A549 (cell line): ENCODE data around the gene KRT7. TPM values are rescaled to one million over a fixed set of nuclear protein-coding genes. Genes with fewer than 3 reads are reported as not detected.

Experiments
- ATAC-seq, 2 experiments: fragments of 200-7000 bp in 1 of 2; fragments of >200 bp in 1 of 2; cut with Nextera tagmentation in 1 of 2; cut with Tn5 transposase in 1 of 2; 3 replicates each; pipeline versions ENCODE4 v1.8.0 to v1.9.1; 2018 to 2020; ENCODE audit warnings: mild to moderate bottlenecking in 1 of 2, moderate library complexity in 1 of 2
- CTCF ChIA-PET: fragments of 300-600 bp; sonication (Branson Sonifier 250); formaldehyde crosslinking; extraction: SDS; loops from one replicate; lab custom pipeline; 2021; ENCODE audit warnings: antibody characterized with exemption, inconsistent platforms; lab: Yijun Ruan, JAX
- POLR2A ChIA-PET: fragments of 350-600 bp; formaldehyde crosslinking; extraction: SDS; loops from one replicate; lab custom pipeline; 2021; ENCODE audit warnings: antibody characterized with exemption, inconsistent platforms; lab: Yijun Ruan, JAX
- DNase-seq, 2 experiments: peaks; one replicate each; pipeline versions ENCODE4 v3.0.0 to v3.0.0-alpha.2; 2011 to 2016; ENCODE audit warnings: low read depth in 1 of 2, low spot score in 1 of 2
- FAIRE-seq: peaks from 2 replicates; lab custom pipeline; 2011; peaks lifted over from hg19 to GRCh38; lab: Jason Lieb, UNC
- H3K27ac ChIP-seq, 2 experiments: fragments of >200 bp; sonication (Bioruptor Twin); formaldehyde crosslinking; 3 replicates each; pipeline ENCODE4 v1.5.1; 2016 to 2017
- H3K4me1 ChIP-seq: fragments of >200 bp; sonication (Bioruptor Twin); formaldehyde crosslinking; 3 replicates; pipeline ENCODE4 v1.6.1; 2016
- H3K4me2 ChIP-seq: fragments of >200 bp; sonication (Bioruptor Twin); formaldehyde crosslinking; 3 replicates; pipeline ENCODE4 v1.6.1; 2016
- H3K4me3 ChIP-seq: fragments of >200 bp; sonication (Bioruptor Twin); formaldehyde crosslinking; 3 replicates; pipeline ENCODE4 v1.5.1; 2016
- H3K9me3 ChIP-seq: fragments of >200 bp; sonication (Bioruptor Twin); formaldehyde crosslinking; 3 replicates; pipeline ENCODE4 v1.6.1; 2016
- BHLHE40 ChIP-seq: IDR thresholded peaks from 2 replicates; pipeline ENCODE4 v1.6.1; 2012; ENCODE audit warnings: low read depth, low read length, inconsistent platforms
- CBX2 ChIP-seq: fragments of 200-600 bp; sonication (generic); IDR thresholded peaks from 2 replicates; pipeline ENCODE4 v1.6.1; 2016; ENCODE audit warnings: low read depth, mild to moderate bottlenecking, borderline replicate concordance
- CBX8 ChIP-seq: fragments of 200-600 bp; sonication (generic); IDR thresholded peaks from 2 replicates; pipeline ENCODE4 v1.6.1; 2016
- CEBPB ChIP-seq, 2 experiments: fragments of >200 bp in 1 of 2; sonication (Bioruptor Twin) in 1 of 2; formaldehyde crosslinking in 1 of 2; IDR thresholded peaks; 2 replicates each; pipeline ENCODE4 v1.6.1; 2012 to 2016
- CHD2 ChIP-seq: fragments of 150-350 bp; IDR thresholded peaks from 2 replicates; pipeline ENCODE4 v1.6.1; 2014; ENCODE audit warnings: low read length; ENCODE audit not compliant: partially characterized antibody
- EHMT2 ChIP-seq: fragments of 200-600 bp; sonication (generic); IDR thresholded peaks from 2 replicates; pipeline ENCODE4 v1.6.1; 2016; ENCODE audit warnings: antibody characterized with exemption, low read depth, mild to moderate bottlenecking, moderate library complexity
- ELK1 ChIP-seq: fragments of 150-350 bp; IDR thresholded peaks from 2 replicates; pipeline ENCODE4 v1.6.1; 2014; ENCODE audit warnings: low read depth, mild to moderate bottlenecking, low read length
- EP300 ChIP-seq, 2 experiments: fragments of >200 bp; sonication (Bioruptor Twin); formaldehyde crosslinking; IDR thresholded peaks; 2 replicates in 1 of 2; 3 replicates in 1 of 2; pipeline ENCODE4 v1.6.1; 2016 to 2017
- ESRRA ChIP-seq: fragments of 150-350 bp; IDR thresholded peaks from 2 replicates; pipeline ENCODE4 v1.6.1; 2014; ENCODE audit warnings: mild to moderate bottlenecking, low read length, borderline replicate concordance
- FOSB ChIP-seq: fragments of 250-450 bp; sonication (Bioruptor Pico); IDR thresholded peaks from 2 replicates; pipeline ENCODE4 v1.5.0; 2020; ENCODE audit warnings: mild to moderate bottlenecking, moderate library complexity
- HDAC2 ChIP-seq: fragments of 200-600 bp; sonication (generic); IDR thresholded peaks from 2 replicates; pipeline ENCODE4 v1.6.1; 2016
- HOXA7 ChIP-seq: fragments of 250-450 bp; sonication (Bioruptor Pico); IDR thresholded peaks from 2 replicates; pipeline ENCODE4 v1.5.0; 2020; ENCODE audit warnings: mild to moderate bottlenecking, moderate library complexity
- HOXB13 ChIP-seq: fragments of 250-450 bp; sonication (Bioruptor Pico); IDR thresholded peaks from 2 replicates; pipeline ENCODE4 v1.5.0; 2020; ENCODE audit warnings: low read depth, mild to moderate bottlenecking, moderate library complexity
- HOXB5 ChIP-seq: fragments of 250-450 bp; sonication (Bioruptor Pico); IDR thresholded peaks from 2 replicates; pipeline ENCODE4 v1.5.0; 2020; ENCODE audit warnings: mild to moderate bottlenecking, moderate library complexity
- KDM1A ChIP-seq: fragments of 200-600 bp; sonication (generic); IDR thresholded peaks from 2 replicates; pipeline ENCODE4 v1.6.1; 2016; ENCODE audit warnings: low read depth, mild to moderate bottlenecking
- KDM5A ChIP-seq: fragments of 200-600 bp; sonication (generic); IDR thresholded peaks from 2 replicates; pipeline ENCODE4 v1.6.1; 2016; ENCODE audit warnings: antibody characterized with exemption, mild to moderate bottlenecking
- MAZ ChIP-seq: fragments of 150-350 bp; IDR thresholded peaks from 2 replicates; pipeline ENCODE4 v1.6.1; 2014; ENCODE audit warnings: antibody characterized with exemption, low read depth, low read length, borderline replicate concordance
- PBX3 ChIP-seq: IDR thresholded peaks from 2 replicates; pipeline ENCODE4 v1.6.1; 2012
- PHF8 ChIP-seq: fragments of 200-600 bp; sonication (generic); IDR thresholded peaks from 2 replicates; pipeline ENCODE4 v1.6.1; 2016; ENCODE audit warnings: low read depth, mild to moderate bottlenecking, antibody characterized with exemption, moderate library complexity, borderline replicate concordance
- POLR2A ChIP-seq: IDR thresholded peaks from 2 replicates; pipeline ENCODE4 v1.6.1; 2012; ENCODE audit warnings: mild to moderate bottlenecking, low read length
- RAD21 ChIP-seq, 2 experiments: fragments of >200 bp in 1 of 2; sonication (Bioruptor Twin) in 1 of 2; formaldehyde crosslinking in 1 of 2; IDR thresholded peaks in 1 of 2; conservative IDR thresholded peaks in 1 of 2; 2 replicates in 1 of 2; 3 replicates in 1 of 2; pipeline ENCODE4 v1.6.1; 2012 to 2018; ENCODE audit warnings: inconsistent platforms in 1 of 2
- RARB ChIP-seq: fragments of 250-450 bp; sonication (Bioruptor Pico); IDR thresholded peaks from 2 replicates; pipeline ENCODE4 v1.8.0; 2021; ENCODE audit warnings: mild to moderate bottlenecking, moderate library complexity
- REST ChIP-seq: fragments of 200-600 bp; sonication (generic); IDR thresholded peaks from 2 replicates; pipeline ENCODE4 v1.6.1; 2016; ENCODE audit warnings: antibody characterized with exemption, mild to moderate bottlenecking, moderate library complexity
- RFX5 ChIP-seq: fragments of 450-650 bp; IDR thresholded peaks from 2 replicates; pipeline ENCODE4 v1.7.1; 2014; ENCODE audit warnings: antibody characterized with exemption, mild to moderate bottlenecking, moderate library complexity
- SMC3 ChIP-seq: fragments of >200 bp; sonication (Bioruptor Twin); formaldehyde crosslinking; IDR thresholded peaks from 3 replicates; pipeline ENCODE4 v1.6.1; 2018; ENCODE audit warnings: inconsistent platforms
- TP53 ChIP-seq: fragments of 250-450 bp; sonication (Bioruptor Pico); IDR thresholded peaks from 2 replicates; pipeline ENCODE4 v1.5.0; 2021; ENCODE audit warnings: mild to moderate bottlenecking, moderate library complexity
- ZFP36 ChIP-seq: fragments of 450-650 bp; IDR thresholded peaks from 2 replicates; pipeline ENCODE4 v1.6.1; 2014; ENCODE audit warnings: borderline replicate concordance; ENCODE audit not compliant: partially characterized antibody
- ZNF302 ChIP-seq: fragments of 250-450 bp; sonication (Bioruptor Pico); IDR thresholded peaks from 2 replicates; pipeline ENCODE4 v1.9.0; 2021; ENCODE audit warnings: inconsistent platforms, mild to moderate bottlenecking, moderate library complexity
- ZSCAN20 ChIP-seq: fragments of 250-450 bp; sonication (Bioruptor Pico); IDR thresholded peaks from 2 replicates; pipeline ENCODE4 v1.8.0; 2022; ENCODE audit warnings: mild to moderate bottlenecking, moderate library complexity
- WGBS: methylation state at CpG from one replicate; pipeline ENCODE4 v1.1.6; 2017; ENCODE audit errors: missing lambda C conversion rate; 5-methylcytosine and 5-hydroxymethylcytosine counted together
- polyA plus RNA-seq, 4 experiments: library from polyadenylated mRNA; depleted of rRNA in 3 of 4; stranded (reverse); fragments of >200 nt; fragmentation: RNase III in 1 of 4; extraction: RNeasy Plus Mini Kit Qiagen cat#74134 plus additional on column Dnase treatment in 1 of 4; gene quantifications; 2 replicates in 3 of 4; 3 replicates in 1 of 4; pipeline ENCODE4 v1.2.3, GENCODE V29; 2011 to 2017
- TF ChIP-seq, protein P1 (sequence below): fragments of 450-650 bp; IDR thresholded peaks from 2 replicates; pipeline ENCODE4 v1.6.1; 2014; ENCODE audit warnings: antibody characterized with exemption
- TF ChIP-seq, protein P2 (sequence below): fragments of >200 bp; sonication (Bioruptor Twin); formaldehyde crosslinking; IDR thresholded peaks from 3 replicates; pipeline ENCODE4 v1.5.1; 2016

KRT7 gene
- polyA plus RNA-seq, 2 of the 4 experiments (the other 2 are of a cell fraction), result 2,623 to 3,055 TPM

DNA sequence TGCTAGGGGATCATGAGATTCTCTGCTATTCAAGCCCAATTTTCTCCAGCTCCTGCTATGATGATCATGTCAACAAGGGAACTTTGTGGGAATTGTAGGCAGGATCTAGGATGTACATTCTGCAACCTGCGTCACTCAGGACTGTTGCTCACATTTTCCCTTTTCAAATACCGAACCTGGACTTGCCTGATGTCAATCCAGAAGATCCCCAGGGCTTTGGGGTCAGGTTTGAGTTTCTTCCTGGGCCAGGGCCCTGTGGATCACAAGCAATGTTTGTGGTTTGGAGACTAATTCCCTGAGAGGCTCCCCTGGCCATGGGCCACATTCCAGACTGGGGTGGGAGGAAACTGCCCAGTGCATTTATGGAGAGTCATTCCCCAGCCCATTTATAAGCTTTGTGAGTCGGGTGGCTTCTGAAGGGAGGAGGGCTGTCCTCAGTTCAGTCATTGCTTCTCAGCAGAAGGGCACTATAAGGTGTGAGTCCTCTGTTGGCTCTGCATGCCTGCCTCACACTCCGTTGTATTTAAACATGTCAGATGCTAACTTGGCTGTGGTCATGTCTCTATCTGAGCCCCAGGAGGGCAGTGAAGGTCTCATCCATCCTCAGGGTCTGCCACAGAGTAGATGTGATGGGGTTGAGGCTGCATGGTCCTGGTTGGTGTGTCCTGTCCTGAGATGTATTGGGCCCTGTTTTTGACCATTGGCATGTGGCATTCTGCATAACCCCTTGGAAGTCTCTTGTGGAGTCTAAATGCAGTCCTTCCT lies 47.9 kb downstream of the KRT7 start:
- DNase-seq, result peak; percentile 95 to 100
- H3K4me3 ChIP-seq, result no peak overlapping the region
- H3K27ac ChIP-seq, result peak overlapping the region; percentile 96 to 100
- H3K9me3 ChIP-seq, result no peaks in the 10 kb centered on the region
- peaks cover 86% of the 10 kb centered on the region for H3K4me1 ChIP-seq
- peak; percentile 58 to 63 for ATAC-seq
- ChIA-PET CTCF (interaction anchor here (0.7 to 15.3 kb wide), 22 partner anchors 11 to 617 kb away, joined by 3 to 387 read pairs (median 20); partner anchors contain the start of gene KRT83), POLR2A (interaction anchor here (0.6 to 11.7 kb wide), 17 partner anchors 12 to 725 kb away, joined by 3 to 383 read pairs (median 7); partner anchors contain the start of genes EIF4B, KRT7, KRT80 and NR4A1)
- H3K4me2 ChIP-seq, result peak overlapping the region; percentile 54
- WGBS, result 0% methylated on average over 4 of the region's 4 CpGs
- no peak for FAIRE-seq
- no peak for TF ChIP-seq BHLHE40
- TF ChIP-seq CBX2, result no peak
- TF ChIP-seq HDAC2, result no peak
- TF ChIP-seq ELK1, result no peak
- TF ChIP-seq KDM1A, result no peak
- peak; percentile 99 for TF ChIP-seq HOXB13 (CRISPR knock-in tag)
- no peak; the same call in 1 of the 2 replicates for TF ChIP-seq MAZ
- TF ChIP-seq SMC3, result 0 out of 3 replicates have a peak, but pooled peaks have one; percentile 4
- peak in 1 of 2 experiments; percentile 78; a peak in 3 of 4 replicates for TF ChIP-seq CEBPB (IDR thresholded peaks at IDR 0.05)
- peak; percentile 85 for TF ChIP-seq ZSCAN20 (CRISPR knock-in tag)
- no peak for TF ChIP-seq REST
- TF ChIP-seq CBX8, result no peak
- TF ChIP-seq ESRRA, result no peak
- peak; percentile 84; the same call in 1 of the 2 replicates for TF ChIP-seq RARB (CRISPR knock-in tag)
- peak; percentile 98 for TF ChIP-seq TP53
- peak; percentile 98 for TF ChIP-seq ZNF302
- TF ChIP-seq POLR2A, result peak; percentile 89
- no peak for TF ChIP-seq EHMT2
- TF ChIP-seq RAD21 (conservative IDR thresholded peaks at IDR 0.05 in 1 of 2, IDR thresholded peaks at IDR 0.05 in 1 of 2), result peak in 1 of 2 experiments; percentile 20; a peak in 1 of 5 replicates
- no peak for TF ChIP-seq CHD2
- peak; percentile 62; the same call in 1 of the 2 replicates for TF ChIP-seq PBX3
- TF ChIP-seq, protein P1, sequence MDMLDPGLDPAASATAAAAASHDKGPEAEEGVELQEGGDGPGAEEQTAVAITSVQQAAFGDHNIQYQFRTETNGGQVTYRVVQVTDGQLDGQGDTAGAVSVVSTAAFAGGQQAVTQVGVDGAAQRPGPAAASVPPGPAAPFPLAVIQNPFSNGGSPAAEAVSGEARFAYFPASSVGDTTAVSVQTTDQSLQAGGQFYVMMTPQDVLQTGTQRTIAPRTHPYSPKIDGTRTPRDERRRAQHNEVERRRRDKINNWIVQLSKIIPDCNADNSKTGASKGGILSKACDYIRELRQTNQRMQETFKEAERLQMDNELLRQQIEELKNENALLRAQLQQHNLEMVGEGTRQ, result no peak
- peak; percentile 98 for TF ChIP-seq FOSB
- TF ChIP-seq RFX5, result no peak
- peak; percentile 86 to 92; a peak in 4 of 5 replicates for TF ChIP-seq EP300 (IDR thresholded peaks at IDR 0.05)
- TF ChIP-seq, protein P2, sequence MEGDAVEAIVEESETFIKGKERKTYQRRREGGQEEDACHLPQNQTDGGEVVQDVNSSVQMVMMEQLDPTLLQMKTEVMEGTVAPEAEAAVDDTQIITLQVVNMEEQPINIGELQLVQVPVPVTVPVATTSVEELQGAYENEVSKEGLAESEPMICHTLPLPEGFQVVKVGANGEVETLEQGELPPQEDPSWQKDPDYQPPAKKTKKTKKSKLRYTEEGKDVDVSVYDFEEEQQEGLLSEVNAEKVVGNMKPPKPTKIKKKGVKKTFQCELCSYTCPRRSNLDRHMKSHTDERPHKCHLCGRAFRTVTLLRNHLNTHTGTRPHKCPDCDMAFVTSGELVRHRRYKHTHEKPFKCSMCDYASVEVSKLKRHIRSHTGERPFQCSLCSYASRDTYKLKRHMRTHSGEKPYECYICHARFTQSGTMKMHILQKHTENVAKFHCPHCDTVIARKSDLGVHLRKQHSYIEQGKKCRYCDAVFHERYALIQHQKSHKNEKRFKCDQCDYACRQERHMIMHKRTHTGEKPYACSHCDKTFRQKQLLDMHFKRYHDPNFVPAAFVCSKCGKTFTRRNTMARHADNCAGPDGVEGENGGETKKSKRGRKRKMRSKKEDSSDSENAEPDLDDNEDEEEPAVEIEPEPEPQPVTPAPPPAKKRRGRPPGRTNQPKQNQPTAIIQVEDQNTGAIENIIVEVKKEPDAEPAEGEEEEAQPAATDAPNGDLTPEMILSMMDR, result no peak
- no peak for TF ChIP-seq ZFP36
- TF ChIP-seq PHF8, result no peak
- TF ChIP-seq HOXB5 (CRISPR knock-in tag), result peak; percentile 93
- peak; percentile 97 for TF ChIP-seq HOXA7 (CRISPR knock-in tag)
- no peak for TF ChIP-seq KDM5A
